ENCODE results near the gene NES.
A peak's percentile ranks its signal among the peaks of the same experiment; 100 is the strongest.

NES gene

DNA sequence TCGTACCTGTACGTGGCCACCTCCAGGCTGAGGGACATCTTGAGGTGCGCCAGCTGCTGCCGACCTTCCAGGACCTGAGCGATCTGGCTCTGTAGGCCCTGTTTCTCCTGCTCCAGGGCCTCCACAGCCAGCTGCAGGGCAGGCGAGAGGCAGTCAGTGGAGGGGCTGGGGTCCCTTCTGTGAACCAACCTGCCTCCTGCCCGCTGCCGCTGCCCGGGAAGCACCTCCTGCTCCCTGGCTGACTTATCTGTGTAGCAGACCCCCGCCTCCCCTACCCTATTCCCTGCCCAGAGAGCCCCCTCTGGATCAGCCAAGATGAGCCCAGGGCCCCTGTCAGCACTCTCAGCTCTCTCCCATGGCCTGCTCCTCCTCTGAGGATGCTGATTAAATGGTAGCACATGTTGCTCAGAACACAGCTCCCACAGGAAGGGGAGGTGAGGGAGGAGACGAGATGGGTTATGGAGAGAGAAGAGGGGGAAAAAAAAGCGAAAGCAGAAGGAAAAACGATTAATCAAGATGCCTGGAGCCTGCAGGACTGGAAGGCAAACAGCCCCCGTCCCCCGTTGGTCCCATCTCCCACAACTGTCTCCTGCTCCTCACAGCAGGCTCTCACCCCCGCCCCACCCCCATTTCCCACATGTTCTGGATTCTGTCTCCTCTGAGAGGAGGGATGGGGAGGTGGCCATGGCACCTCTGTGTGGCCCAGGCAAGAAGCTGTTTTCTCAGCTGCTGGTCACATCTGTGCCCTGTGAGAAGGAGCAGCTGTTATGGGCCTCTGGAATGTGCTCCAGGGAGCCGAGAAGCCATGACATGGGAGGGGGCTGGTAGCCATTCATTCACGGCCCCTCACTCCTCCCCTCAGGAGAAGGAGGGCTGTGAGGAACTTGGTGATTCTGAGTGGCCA is 1.7 kb downstream of the NES start:
- no peaks in the 10 kb centered on the region for H3K9me3 ChIP-seq (ENCODE audit: insufficient read depth, low read depth, low read length)
- no peak overlapping the region for H2BK120ac ChIP-seq (ENCODE audit: insufficient read depth, low read length, poor library complexity)
- no peak for DNase-seq
- peak overlapping the region; percentile 22 for H3K14ac ChIP-seq (ENCODE audit: low read length)
- H3K4me3 ChIP-seq (ENCODE audit: low read depth, low read length), result peak overlapping the region; percentile 90
- peaks cover 28% of the 10 kb centered on the region for H3K79me1 ChIP-seq (ENCODE audit: low read length)
- peak overlapping the region; percentile 78 for H3K4me2 ChIP-seq (ENCODE audit: low read length)
- no peak overlapping the region for H3K27ac ChIP-seq (ENCODE audit: low read depth, low read length)
- H4K8ac ChIP-seq (ENCODE audit: low read depth, low read length), result no peak overlapping the region
- H3K36me3 ChIP-seq (ENCODE audit: control insufficient read depth in 1 of 2, insufficient read depth in 2 of 2, low read length in 2 of 2), result peaks cover 31 to 34% of the 10 kb centered on the region in 2 experiments
- no peak overlapping the region for H2AFZ ChIP-seq (ENCODE audit: insufficient read depth, low read length, poor library complexity)
- H3K4ac ChIP-seq (ENCODE audit: low read depth, low read length), result peak overlapping the region; percentile 96
- no peaks in the 10 kb centered on the region for H3K27me3 ChIP-seq (ENCODE audit: insufficient read depth, low read length)
- H3K79me2 ChIP-seq (ENCODE audit: control insufficient read depth, insufficient read depth, low read length, poor library complexity), result peaks cover 26% of the 10 kb centered on the region
- no peak overlapping the region for H3K23ac ChIP-seq (ENCODE audit: low read length)
- H2BK5ac ChIP-seq (ENCODE audit: low read depth, low read length, poor library complexity), result peak overlapping the region; percentile 97
- peak overlapping the region; percentile 91 for H4K91ac ChIP-seq (ENCODE audit: low read depth, low read length)
- H4K12ac ChIP-seq (ENCODE audit: low read depth, low read length), result no peak overlapping the region
- H3K9ac ChIP-seq (ENCODE audit: low read length), result peak overlapping the region; percentile 81
- peak overlapping the region; percentile 38 for H3K18ac ChIP-seq (ENCODE audit: low read length)
- H2AK5ac ChIP-seq (ENCODE audit: low read length), result no peak overlapping the region
- peaks cover 28 to 43% of the 10 kb centered on the region in 2 experiments for H3K4me1 ChIP-seq (ENCODE audit: control insufficient read depth in 1 of 2, insufficient read depth in 2 of 2, low read length in 2 of 2)
- 100% methylated on average over 1 of the region's 18 CpGs for WGBS (ENCODE audit: extremely low coverage, insufficient coverage, insufficient read length)
- no peak overlapping the region for H2BK12ac ChIP-seq (ENCODE audit: low read length)

DNA sequence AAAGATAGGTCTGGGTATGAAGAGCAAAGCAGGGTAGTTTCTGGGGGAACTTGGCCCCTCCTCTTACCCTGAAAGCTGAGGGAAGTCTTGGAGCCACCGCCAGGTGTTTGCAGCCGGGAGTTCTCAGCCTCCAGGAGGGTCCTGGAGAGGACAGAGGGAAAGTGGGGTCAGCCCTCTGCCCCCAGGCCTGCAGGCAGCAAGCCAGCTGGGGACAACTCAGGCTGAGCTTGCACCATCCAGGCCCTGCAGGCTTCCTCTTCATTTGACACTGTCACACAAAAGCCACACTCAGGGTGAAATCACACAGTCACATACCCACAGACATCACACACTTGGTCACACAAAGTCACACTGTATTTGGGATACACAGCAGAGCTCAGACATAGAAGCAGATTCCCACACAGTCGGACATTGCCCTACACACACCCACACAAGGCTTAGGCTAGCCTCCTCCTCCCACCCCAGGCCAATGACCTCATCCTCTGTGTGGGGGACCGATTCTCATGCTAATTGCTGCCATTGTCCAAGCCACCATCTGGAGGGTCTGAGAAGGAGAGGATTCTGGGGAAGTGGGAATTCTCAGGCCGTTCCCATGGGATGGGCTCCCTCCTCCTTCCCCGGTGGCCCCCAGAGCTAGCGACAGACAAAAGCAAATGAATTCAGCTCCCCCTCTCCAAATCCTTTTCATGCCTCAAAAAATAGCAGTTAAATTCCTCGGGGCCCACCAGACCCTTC is 3.7 kb downstream of the NES start:
- Histone ChIP-seq H3K9me3 (ENCODE audit: insufficient read depth, low read depth, low read length) (no peaks in the 10 kb centered on the region), H4K91ac (ENCODE audit: low read depth, low read length) (no peak overlapping the region), H3K4ac (ENCODE audit: low read depth, low read length) (no peak overlapping the region), H2BK12ac (ENCODE audit: low read length) (no peak overlapping the region), H4K12ac (ENCODE audit: low read depth, low read length) (no peak overlapping the region), H3K79me1 (ENCODE audit: low read length) (peaks cover 38% of the 10 kb centered on the region), H2BK120ac (ENCODE audit: insufficient read depth, low read length, poor library complexity) (no peak overlapping the region), H3K4me1 (ENCODE audit: control insufficient read depth in 1 of 2, insufficient read depth in 2 of 2, low read length in 2 of 2) (peaks cover 45 to 62% of the 10 kb centered on the region in 2 experiments), H3K9ac (ENCODE audit: low read length) (peak overlapping the region; percentile 6), H2AK5ac (ENCODE audit: low read length) (no peak overlapping the region), H2AFZ (ENCODE audit: insufficient read depth, low read length, poor library complexity) (no peak overlapping the region), H3K18ac (ENCODE audit: low read length) (peak overlapping the region; percentile 23), H3K4me3 (ENCODE audit: low read depth, low read length) (no peak overlapping the region), H3K23ac (ENCODE audit: low read length) (no peak overlapping the region), H3K27ac (ENCODE audit: low read depth, low read length) (no peak overlapping the region), H3K79me2 (ENCODE audit: control insufficient read depth, insufficient read depth, low read length, poor library complexity) (peaks cover 26% of the 10 kb centered on the region), H2BK5ac (ENCODE audit: low read depth, low read length, poor library complexity) (no peak overlapping the region), H3K36me3 (ENCODE audit: control insufficient read depth in 1 of 2, insufficient read depth in 2 of 2, low read length in 2 of 2) (peaks cover 34% of the 10 kb centered on the region in 2 experiments), H4K8ac (ENCODE audit: low read depth, low read length) (no peak overlapping the region), H3K27me3 (ENCODE audit: insufficient read depth, low read length) (no peaks in the 10 kb centered on the region), H3K14ac (ENCODE audit: low read length) (peak overlapping the region; percentile 63), H3K4me2 (ENCODE audit: low read length) (peak overlapping the region; percentile 78)
- DNase-seq, result no peak
- no CpG with 5 or more reads among the region's 8 CpGs for WGBS (ENCODE audit: extremely low coverage, insufficient coverage, insufficient read length)

DNA sequence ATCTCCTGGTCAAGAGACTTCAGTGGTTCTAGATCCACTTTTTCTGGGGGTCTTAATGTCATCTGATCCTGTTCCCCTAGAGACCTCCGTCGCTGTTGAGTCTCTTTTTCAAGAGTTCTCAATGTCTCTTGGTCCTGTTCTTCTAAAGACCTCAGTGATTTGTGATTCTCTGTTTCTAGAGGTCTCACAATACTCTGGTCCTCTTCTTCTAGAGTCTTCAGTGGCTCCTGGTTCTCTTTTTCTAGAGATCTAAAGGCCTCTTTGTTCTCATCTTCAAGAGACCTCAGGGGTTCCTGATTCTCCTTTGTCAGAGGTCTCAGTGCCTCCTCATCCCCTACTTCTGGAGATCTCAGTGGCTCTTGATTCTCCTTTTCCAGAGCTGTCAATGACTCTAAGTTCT is 5.4 kb downstream of the NES start:
- H4K91ac ChIP-seq (ENCODE audit: low read depth, low read length), result no peak overlapping the region
- no peak overlapping the region for H2BK120ac ChIP-seq (ENCODE audit: insufficient read depth, low read length, poor library complexity)
- no peak overlapping the region for H3K9ac ChIP-seq (ENCODE audit: low read length)
- no peak overlapping the region for H4K12ac ChIP-seq (ENCODE audit: low read depth, low read length)
- no peak overlapping the region for H3K27ac ChIP-seq (ENCODE audit: low read depth, low read length)
- H3K27me3 ChIP-seq (ENCODE audit: insufficient read depth, low read length), result no peaks in the 10 kb centered on the region
- H2BK12ac ChIP-seq (ENCODE audit: low read length), result no peak overlapping the region
- H2BK5ac ChIP-seq (ENCODE audit: low read depth, low read length, poor library complexity), result no peak overlapping the region
- no peak overlapping the region for H3K23ac ChIP-seq (ENCODE audit: low read length)
- no peak overlapping the region for H3K4me3 ChIP-seq (ENCODE audit: low read depth, low read length)
- H3K36me3 ChIP-seq (ENCODE audit: control insufficient read depth in 1 of 2, insufficient read depth in 2 of 2, low read length in 2 of 2), result peaks cover 34% of the 10 kb centered on the region in 2 experiments
- H3K9me3 ChIP-seq (ENCODE audit: insufficient read depth, low read depth, low read length), result no peaks in the 10 kb centered on the region
- peaks cover 42% of the 10 kb centered on the region for H3K79me1 ChIP-seq (ENCODE audit: low read length)
- no peak overlapping the region for H2AFZ ChIP-seq (ENCODE audit: insufficient read depth, low read length, poor library complexity)
- no peak overlapping the region for H4K8ac ChIP-seq (ENCODE audit: low read depth, low read length)
- no peak overlapping the region for H3K14ac ChIP-seq (ENCODE audit: low read length)
- H3K18ac ChIP-seq (ENCODE audit: low read length), result no peak overlapping the region
- no peak overlapping the region for H3K4ac ChIP-seq (ENCODE audit: low read depth, low read length)
- no peak for DNase-seq
- H3K79me2 ChIP-seq (ENCODE audit: control insufficient read depth, insufficient read depth, low read length, poor library complexity), result peaks cover 27% of the 10 kb centered on the region
- H3K4me2 ChIP-seq (ENCODE audit: low read length), result no peak overlapping the region
- WGBS (ENCODE audit: extremely low coverage, insufficient coverage, insufficient read length), result no CpG with 5 or more reads among the region's 2 CpGs
- H3K4me1 ChIP-seq (ENCODE audit: control insufficient read depth in 1 of 2, insufficient read depth in 2 of 2, low read length in 2 of 2), result peaks cover 53 to 71% of the 10 kb centered on the region in 2 experiments
- no peak overlapping the region for H2AK5ac ChIP-seq (ENCODE audit: low read length)

DNA sequence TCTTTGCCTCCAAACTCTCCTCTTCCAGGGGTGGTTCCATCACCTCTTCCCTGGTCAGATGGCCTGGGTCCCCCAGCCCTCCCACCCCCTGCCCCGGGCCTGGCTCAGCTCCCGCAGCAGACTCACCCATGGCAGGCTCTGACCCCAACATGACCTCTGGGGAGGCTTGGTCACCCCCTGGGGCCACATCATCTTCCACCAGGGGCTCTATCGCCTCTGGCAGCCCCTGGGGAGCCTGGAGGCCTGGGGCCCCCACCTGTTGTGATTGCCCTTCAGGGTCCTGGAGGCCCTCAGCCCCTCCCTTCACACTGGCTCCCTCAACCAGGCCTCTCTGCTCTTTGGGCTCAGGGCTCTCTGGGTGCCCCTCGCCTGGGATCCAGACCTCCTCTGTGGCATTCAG is 6.4 kb downstream of the NES start:
- Histone ChIP-seq H3K23ac (ENCODE audit: low read length) (no peak overlapping the region), H4K91ac (ENCODE audit: low read depth, low read length) (peak overlapping the region; percentile 18), H3K79me2 (ENCODE audit: control insufficient read depth, insufficient read depth, low read length, poor library complexity) (peaks cover 18% of the 10 kb centered on the region), H2BK120ac (ENCODE audit: insufficient read depth, low read length, poor library complexity) (no peak overlapping the region), H3K27me3 (ENCODE audit: insufficient read depth, low read length) (no peaks in the 10 kb centered on the region), H4K8ac (ENCODE audit: low read depth, low read length) (no peak overlapping the region), H3K14ac (ENCODE audit: low read length) (peak overlapping the region; percentile 4), H2BK12ac (ENCODE audit: low read length) (no peak overlapping the region), H3K36me3 (ENCODE audit: control insufficient read depth in 1 of 2, insufficient read depth in 2 of 2, low read length in 2 of 2) (peaks cover 34% of the 10 kb centered on the region in 2 experiments), H3K18ac (ENCODE audit: low read length) (peak overlapping the region; percentile 16), H3K9ac (ENCODE audit: low read length) (no peak overlapping the region), H3K27ac (ENCODE audit: low read depth, low read length) (peak overlapping the region; percentile 93), H2AFZ (ENCODE audit: insufficient read depth, low read length, poor library complexity) (no peak overlapping the region), H2BK5ac (ENCODE audit: low read depth, low read length, poor library complexity) (no peak overlapping the region), H3K4me1 (ENCODE audit: control insufficient read depth in 1 of 2, insufficient read depth in 2 of 2, low read length in 2 of 2) (peaks cover 58 to 76% of the 10 kb centered on the region in 2 experiments), H4K12ac (ENCODE audit: low read depth, low read length) (no peak overlapping the region), H3K4ac (ENCODE audit: low read depth, low read length) (no peak overlapping the region), H3K4me3 (ENCODE audit: low read depth, low read length) (no peak overlapping the region), H3K4me2 (ENCODE audit: low read length) (no peak overlapping the region), H2AK5ac (ENCODE audit: low read length) (no peak overlapping the region), H3K79me1 (ENCODE audit: low read length) (peaks cover 37% of the 10 kb centered on the region), H3K9me3 (ENCODE audit: insufficient read depth, low read depth, low read length) (no peaks in the 10 kb centered on the region)
- no CpG with 5 or more reads among the region's 4 CpGs for WGBS (ENCODE audit: extremely low coverage, insufficient coverage, insufficient read length)
- DNase-seq, result no peak
